Epithelial cell of proximal tubule (primary cell): ENCODE measurements around the gene LRRC18. TPM values are rescaled to one million over a fixed set of nuclear protein-coding genes. Genes with fewer than 3 reads are reported as not detected.

Source experiments
- DNase-seq: peaks from one replicate; pipeline ENCODE4 v3.0.0-alpha.2; 2011; ENCODE audit warnings: low read depth
- H3K4me3 ChIP-seq: 2 replicates; pipeline ENCODE4 v1.5.1; 2011; ENCODE audit warnings: low read depth, mild to moderate bottlenecking, low read length
- CTCF ChIP-seq: conservative IDR thresholded peaks from 2 replicates; pipeline ENCODE4 v1.5.1; 2012; ENCODE audit warnings: low read depth, mild to moderate bottlenecking, low read length
- total RNA-seq: library from RNA; depleted of rRNA; stranded (reverse); fragments of >200 nt; gene quantifications from 2 replicates; pipeline ENCODE4 v1.2.3, GENCODE V29; 2015

Gene LRRC18
- total RNA-seq, 1 donor from 2014 or later: not detected

GRCh38 chr10:48964038-48964437 is 24.4 kb upstream of the LRRC18 start:
- no peak for DNase-seq
- TF ChIP-seq CTCF: no peak

GRCh38 chr10:48958598-48959190 is 19.1 kb upstream of the LRRC18 start:
- no peak overlapping the region for H3K4me3 ChIP-seq
- DNase-seq: no peak
- TF ChIP-seq CTCF: no peak

More at GRCh38 chr10:48964038-48964437, 24.4 kb upstream of the LRRC18 start:
- H3K4me3 ChIP-seq: no peak overlapping the region

GRCh38 chr10:48957361-48958151 is 17.9 kb upstream of the LRRC18 start:
- H3K4me3 ChIP-seq: no peak overlapping the region
- DNase-seq: no peak
- no peak for TF ChIP-seq CTCF

GRCh38 chr10:48951707-48952106 is 12.1 kb upstream of the LRRC18 start:
- no peak overlapping the region for H3K4me3 ChIP-seq
- no peak for TF ChIP-seq CTCF
- DNase-seq: no peak

GRCh38 chr10:48948470-48949037 is 8.9 kb upstream of the LRRC18 start:
- DNase-seq: no peak
- H3K4me3 ChIP-seq: no peak overlapping the region
- TF ChIP-seq CTCF: no peak

GRCh38 chr10:48947690-48948469 is 8.2 kb upstream of the LRRC18 start:
- no peak for DNase-seq
- TF ChIP-seq CTCF: no peak
- no peak overlapping the region for H3K4me3 ChIP-seq
